OCI-LY7 (cell line): ENCODE data around the gene WDR4. TPM values are rescaled to one million over a fixed set of nuclear protein-coding genes. Genes with fewer than 3 reads are reported as not detected.

Experiments
- BruUV-seq: library from RNA; stranded (reverse); fragments of 400-500 nt; replicated peaks from 2 replicates; lab custom pipeline; 2021; lab: Mats Ljungman, UMichigan
- CTCF ChIA-PET: fragments of 300-600 bp; sonication (Branson Sonifier 250); formaldehyde crosslinking; loops from one replicate; lab custom pipeline; 2022; ENCODE audit warnings: antibody characterized with exemption; ENCODE audit not compliant: unreplicated experiment; lab: Charles Lee
- POLR2A ChIA-PET: fragments of 300-600 bp; sonication (Branson Sonifier 250); formaldehyde crosslinking; loops from one replicate; lab custom pipeline; 2022; ENCODE audit warnings: antibody characterized with exemption; lab: Charles Lee
- DNase-seq: peaks from one replicate; pipeline ENCODE4 v3.0.0-alpha.2; 2015; ENCODE audit warnings: low spot score
- H2AFZ ChIP-seq: fragments of 200-600 bp; sonication (generic), shearing (Covaris generic); 2 replicates; pipeline ENCODE4 v1.6.1; 2014; ENCODE audit warnings: mild to moderate bottlenecking, antibody characterized with exemption, low read length, moderate library complexity
- H3K27ac ChIP-seq: fragments of 200-600 bp; sonication (generic); 2 replicates; pipeline ENCODE4 v1.5.1; 2014; ENCODE audit warnings: mixed run types, low read depth, mild to moderate bottlenecking, moderate library complexity, low read length, inconsistent platforms; ENCODE audit not compliant: poor library complexity, severe bottlenecking
- H3K36me3 ChIP-seq: fragments of 200-600 bp; sonication (generic); 2 replicates; pipeline ENCODE4 v1.6.1; 2014; ENCODE audit warnings: mild to moderate bottlenecking, antibody characterized with exemption, low read length, moderate library complexity, mixed read lengths; ENCODE audit not compliant: insufficient read depth
- H3K4me1 ChIP-seq: fragments of 200-600 bp; sonication (generic); 2 replicates; pipeline ENCODE4 v1.5.1; 2014; ENCODE audit warnings: mild to moderate bottlenecking, low read length; ENCODE audit not compliant: insufficient read depth, poor library complexity, severe bottlenecking
- H3K4me2 ChIP-seq: fragments of 200-600 bp; sonication (generic); 2 replicates; pipeline ENCODE4 v1.6.1; 2014; ENCODE audit warnings: mild to moderate bottlenecking, low read length
- H3K4me3 ChIP-seq: fragments of 200-600 bp; sonication (generic); 2 replicates; pipeline ENCODE4 v1.5.1; 2014; ENCODE audit warnings: mild to moderate bottlenecking, low read depth, low read length; ENCODE audit not compliant: poor library complexity, severe bottlenecking
- H3K79me2 ChIP-seq: fragments of 200-600 bp; sonication (generic); 2 replicates; pipeline ENCODE4 v1.6.1; 2016; ENCODE audit warnings: low read depth, mild to moderate bottlenecking, low read length, moderate library complexity, mixed read lengths; ENCODE audit not compliant: insufficient read depth
- H3K9me2 ChIP-seq: fragments of 200-600 bp; sonication (generic); 2 replicates; pipeline ENCODE4 v1.6.1; 2016; ENCODE audit warnings: mild to moderate bottlenecking, low read length, mixed read lengths; ENCODE audit not compliant: insufficient read depth
- H3K9me3 ChIP-seq: fragments of 200-600 bp; sonication (generic); 2 replicates; pipeline ENCODE4 v1.6.1; 2014; ENCODE audit warnings: mild to moderate bottlenecking, mixed run types, low read length, mixed read lengths
- H4K20me1 ChIP-seq: fragments of 200-600 bp; sonication (generic); 2 replicates; pipeline ENCODE4 v1.6.1; 2014; ENCODE audit warnings: mild to moderate bottlenecking, antibody characterized with exemption, low read length, moderate library complexity, mixed read lengths; ENCODE audit not compliant: insufficient read depth
- EZH2phosphoT487 ChIP-seq: fragments of 200-600 bp; sonication (generic); IDR thresholded peaks from 2 replicates; pipeline ENCODE4 v1.6.1; 2018; ENCODE audit warnings: low read depth, borderline replicate concordance, mild to moderate bottlenecking, mixed run types, antibody characterized with exemption, low read length, moderate library complexity, mixed read lengths
- intact Hi-C: fragments of 100-400 bp; cut with micrococcal nuclease; formaldehyde crosslinking; loops from one replicate; pipeline ENCODE4 v1.10.0; 2022; ENCODE audit not compliant: unreplicated experiment
- total RNA-seq, 2 experiments: library from RNA; depleted of rRNA in 1 of 2; stranded (reverse); fragments of >200 nt in 1 of 2; shearing (Covaris generic) in 1 of 2; gene quantifications; 2 replicates each; pipeline ENCODE4 v1.2.3, GENCODE V29; 2014 to 2022
- TF ChIP-seq, protein P1 (sequence below): fragments of 200-600 bp; sonication (generic); conservative IDR thresholded peaks from 2 replicates; pipeline ENCODE4 v1.5.1; 2014; ENCODE audit warnings: mild to moderate bottlenecking, antibody characterized with exemption, low read length, moderate library complexity, mixed read lengths

The WDR4 gene
- total RNA-seq, 2 experiments from 2014 or later, result 45.7 to 73.8 TPM

DNA sequence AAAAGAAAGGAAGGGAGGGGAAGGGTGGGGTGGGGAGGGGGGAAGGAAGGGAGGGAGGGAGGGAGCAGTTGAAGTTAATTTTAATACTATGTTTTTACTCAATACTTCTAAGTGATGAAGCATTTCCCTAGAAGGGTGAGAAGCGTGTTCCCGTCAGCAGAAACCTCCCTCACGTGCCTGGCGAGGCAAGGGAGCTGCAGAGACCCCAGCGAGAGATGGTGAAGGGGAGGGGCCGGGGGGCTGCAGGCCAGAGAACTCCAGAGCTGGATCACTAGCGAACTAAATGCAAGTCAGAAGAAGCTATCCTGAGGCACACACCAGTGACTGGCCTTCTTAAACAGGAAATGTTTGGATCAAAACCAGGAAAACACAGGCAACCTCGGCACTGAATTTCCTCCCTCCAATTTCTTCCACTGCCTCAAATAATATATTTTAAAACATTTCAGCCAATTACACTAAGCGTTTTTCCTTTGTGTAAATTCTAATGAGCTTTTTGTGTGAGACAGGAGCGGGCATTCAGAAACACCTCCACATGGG, 18.0 kb downstream of the WDR4 start:
- no peak overlapping the region for H3K4me2 ChIP-seq
- H3K4me1 ChIP-seq, result no peaks in the 10 kb centered on the region
- no peak overlapping the region for H3K4me3 ChIP-seq
- POLR2A ChIA-PET, result interaction anchor here (0.6 kb wide), 1 partner anchor 22 kb away, joined by 3 read pairs; no protein-coding TSS in a partner anchor
- H3K36me3 ChIP-seq, result peaks cover 94% of the 10 kb centered on the region
- CTCF ChIA-PET, result no interaction called here
- H2AFZ ChIP-seq, result no peak overlapping the region
- H4K20me1 ChIP-seq, result peaks cover 5% of the 10 kb centered on the region; the same call in 1 of the 2 replicates
- H3K27ac ChIP-seq, result no peak overlapping the region
- TF ChIP-seq, protein P1, sequence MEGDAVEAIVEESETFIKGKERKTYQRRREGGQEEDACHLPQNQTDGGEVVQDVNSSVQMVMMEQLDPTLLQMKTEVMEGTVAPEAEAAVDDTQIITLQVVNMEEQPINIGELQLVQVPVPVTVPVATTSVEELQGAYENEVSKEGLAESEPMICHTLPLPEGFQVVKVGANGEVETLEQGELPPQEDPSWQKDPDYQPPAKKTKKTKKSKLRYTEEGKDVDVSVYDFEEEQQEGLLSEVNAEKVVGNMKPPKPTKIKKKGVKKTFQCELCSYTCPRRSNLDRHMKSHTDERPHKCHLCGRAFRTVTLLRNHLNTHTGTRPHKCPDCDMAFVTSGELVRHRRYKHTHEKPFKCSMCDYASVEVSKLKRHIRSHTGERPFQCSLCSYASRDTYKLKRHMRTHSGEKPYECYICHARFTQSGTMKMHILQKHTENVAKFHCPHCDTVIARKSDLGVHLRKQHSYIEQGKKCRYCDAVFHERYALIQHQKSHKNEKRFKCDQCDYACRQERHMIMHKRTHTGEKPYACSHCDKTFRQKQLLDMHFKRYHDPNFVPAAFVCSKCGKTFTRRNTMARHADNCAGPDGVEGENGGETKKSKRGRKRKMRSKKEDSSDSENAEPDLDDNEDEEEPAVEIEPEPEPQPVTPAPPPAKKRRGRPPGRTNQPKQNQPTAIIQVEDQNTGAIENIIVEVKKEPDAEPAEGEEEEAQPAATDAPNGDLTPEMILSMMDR, result no peak
- no peak for TF ChIP-seq EZH2phosphoT487
- no peak for DNase-seq
- no TSS peak for BruUV-seq
- peaks cover 24% of the 10 kb centered on the region for H3K79me2 ChIP-seq
- intact Hi-C loops, result no loop called here
- no peaks in the 10 kb centered on the region for H3K9me2 ChIP-seq
- H3K9me3 ChIP-seq, result no peaks in the 10 kb centered on the region

DNA sequence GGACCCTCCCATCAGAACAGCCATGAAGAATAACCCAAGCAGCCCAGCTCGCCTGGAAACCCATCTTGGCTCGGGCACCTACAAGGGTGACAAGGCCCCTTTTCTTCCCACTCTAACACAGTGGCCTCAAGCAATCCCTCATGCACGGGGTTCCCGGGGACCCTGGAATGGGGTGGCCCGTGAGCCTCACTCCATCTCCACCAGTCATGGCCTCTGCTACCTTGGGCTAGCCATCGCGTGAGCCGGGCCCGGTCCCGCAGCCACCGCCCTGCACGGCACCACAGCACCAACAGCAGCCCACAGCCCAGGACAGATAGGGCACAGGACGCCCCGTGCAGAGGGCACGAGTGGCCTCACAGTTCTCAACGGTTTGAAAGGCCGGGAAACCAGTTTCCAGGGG, 19.0 kb downstream of the WDR4 start:
- H3K4me1 ChIP-seq, result no peaks in the 10 kb centered on the region
- H2AFZ ChIP-seq, result no peak overlapping the region
- no peak overlapping the region for H3K27ac ChIP-seq
- ChIA-PET CTCF (no interaction called here), POLR2A (no interaction called here)
- no peaks in the 10 kb centered on the region for H3K9me2 ChIP-seq
- peaks cover 16% of the 10 kb centered on the region for H3K79me2 ChIP-seq
- no peak for DNase-seq
- H3K9me3 ChIP-seq, result no peaks in the 10 kb centered on the region
- TF ChIP-seq, protein P1, result no peak
- no peak for TF ChIP-seq EZH2phosphoT487
- peaks cover 5% of the 10 kb centered on the region for H4K20me1 ChIP-seq
- peaks cover 94% of the 10 kb centered on the region for H3K36me3 ChIP-seq
- no peak overlapping the region for H3K4me2 ChIP-seq
- no TSS peak for BruUV-seq
- no peak overlapping the region for H3K4me3 ChIP-seq
- intact Hi-C loops, result no loop called here

DNA sequence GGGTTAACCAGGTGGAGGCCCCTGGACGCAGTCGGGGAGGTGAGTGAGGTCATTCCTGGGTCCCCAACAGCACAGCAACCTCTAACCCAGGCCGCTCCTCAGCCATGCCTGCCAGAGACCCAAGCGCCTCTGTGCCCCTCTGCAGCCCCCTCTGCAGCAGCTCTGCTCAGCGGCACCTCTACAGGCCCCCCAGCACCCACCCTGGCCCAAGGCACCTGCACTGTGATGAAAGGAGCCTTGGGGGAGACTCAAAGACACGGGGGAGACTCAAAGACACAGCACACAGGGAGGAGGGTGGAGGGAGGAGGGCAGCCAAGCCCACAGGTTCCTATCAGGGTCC, 19.5 kb downstream of the WDR4 start:
- Histone ChIP-seq H3K9me3 (no peaks in the 10 kb centered on the region), H3K4me3 (no peak overlapping the region), H2AFZ (no peak overlapping the region), H3K9me2 (no peaks in the 10 kb centered on the region), H3K4me1 (no peaks in the 10 kb centered on the region), H3K36me3 (peaks cover 94% of the 10 kb centered on the region), H3K79me2 (peaks cover 11% of the 10 kb centered on the region), H3K4me2 (no peak overlapping the region), H3K27ac (no peak overlapping the region), H4K20me1 (peaks cover 5% of the 10 kb centered on the region)
- POLR2A ChIA-PET, result no interaction called here
- TF ChIP-seq, protein P1, result no peak
- TF ChIP-seq EZH2phosphoT487, result no peak
- intact Hi-C loops, result no loop called here
- CTCF ChIA-PET, result no interaction called here
- DNase-seq, result no peak
- no TSS peak for BruUV-seq
